Kidney (tissue), 14 donors: ENCODE measurements around the gene TSC22D1. TPM values are rescaled to one million over a fixed set of nuclear protein-coding genes. Genes with fewer than 3 reads are reported as not detected.

Experiments
- DNase-seq, 5 donors: peaks; one replicate each; pipeline ENCODE4 v3.0.0-alpha.2; 2013 to 2020
- FAIRE-seq: peaks from 2 replicates; lab custom pipeline; 2012; peaks lifted over from hg19 to GRCh38; lab: Jason Lieb, UNC
- H3K27ac ChIP-seq, 2 donors: one replicate each; pipeline ENCODE4 v1.7.0; 2013; ENCODE audit warnings: low read depth in 2 of 2, low read length in 2 of 2, inconsistent platforms in 1 of 2
- H3K27me3 ChIP-seq: one replicate; pipeline ENCODE4 v1.7.1; 2013; ENCODE audit warnings: low read length, inconsistent platforms; ENCODE audit not compliant: control insufficient read depth, insufficient read depth
- H3K36me3 ChIP-seq, 3 donors: one replicate each; pipeline versions ENCODE4 v1.7.0 to v1.7.1; 2013; ENCODE audit warnings: low read length in 3 of 3, control low read depth in 1 of 3, inconsistent platforms in 1 of 3; ENCODE audit not compliant: insufficient read depth in 3 of 3, control insufficient read depth in 2 of 3
- H3K4me1 ChIP-seq, 3 donors: one replicate each; pipeline versions ENCODE4 v1.7.0 to v1.7.1; 2013; ENCODE audit warnings: low read length in 3 of 3, inconsistent platforms in 1 of 3, low read depth in 1 of 3; ENCODE audit not compliant: control insufficient read depth in 2 of 3, insufficient read depth in 2 of 3
- H3K4me3 ChIP-seq, 3 donors: one replicate each; pipeline versions ENCODE4 v1.7.0 to v1.8.1; 2013; ENCODE audit warnings: low read length in 3 of 3, control low read depth in 1 of 3, inconsistent platforms in 1 of 3
- H3K9ac ChIP-seq, 3 donors: one replicate each; pipeline versions ENCODE4 v1.7.0 to v1.7.1; 2013; ENCODE audit warnings: low read length in 3 of 3, control low read depth in 1 of 3, inconsistent platforms in 1 of 3
- H3K9me3 ChIP-seq, 3 donors: one replicate each; pipeline versions ENCODE4 v1.7.0 to v1.7.1; 2013; ENCODE audit warnings: low read length in 3 of 3, control low read depth in 1 of 3, inconsistent platforms in 1 of 3; ENCODE audit not compliant: control insufficient read depth in 2 of 3, insufficient read depth in 1 of 3
- intact Hi-C: fragments of 100-400 bp; cut with DNase I; formaldehyde crosslinking; loops from one replicate; pipeline ENCODE4 v1.11.1; 2022
- polyA plus RNA-seq: library from polyadenylated mRNA; stranded (reverse); fragments of 350-450 nt; fragmentation: Illumina TruSeq; extraction: RNeasy Lipid Tissue Mini Kit (QIAGEN cat#74804); gene quantifications from one replicate; pipeline ENCODE4 v1.2.3, GENCODE V29; 2014; ENCODE audit warnings: low read depth, low replicate concordance; ENCODE audit not compliant: insufficient read depth
- total RNA-seq: library from RNA; stranded (reverse); fragmentation: NEBNext Ultra II Directional; extraction: Animal tissue kit (Norgen Biotek cat#: 25700); gene quantifications from one replicate; pipeline ENCODE4 v1.2.1, GENCODE V29; 2021
- TF ChIP-seq, protein P1 (sequence below): IDR thresholded peaks from 3 replicates; pipeline ENCODE4 v1.5.1; 2012; ENCODE audit warnings: mild to moderate bottlenecking, moderate library complexity, borderline replicate concordance; ENCODE audit not compliant: insufficient read depth; ENCODE audit errors: extremely low read depth
- donor health status: control.
- donor health status: control.
- donor health status: control.
- donor health status: control.
- donor health status: control.
- donor health status: DM: yes; HTN: yes; CAD: no.
- donor health status: Normal renal cell carcinoma (clear cell type).

Gene TSC22D1
- total and polyA plus RNA-seq, 2 donors from 2014 or later = 163 to 349 TPM

DNA sequence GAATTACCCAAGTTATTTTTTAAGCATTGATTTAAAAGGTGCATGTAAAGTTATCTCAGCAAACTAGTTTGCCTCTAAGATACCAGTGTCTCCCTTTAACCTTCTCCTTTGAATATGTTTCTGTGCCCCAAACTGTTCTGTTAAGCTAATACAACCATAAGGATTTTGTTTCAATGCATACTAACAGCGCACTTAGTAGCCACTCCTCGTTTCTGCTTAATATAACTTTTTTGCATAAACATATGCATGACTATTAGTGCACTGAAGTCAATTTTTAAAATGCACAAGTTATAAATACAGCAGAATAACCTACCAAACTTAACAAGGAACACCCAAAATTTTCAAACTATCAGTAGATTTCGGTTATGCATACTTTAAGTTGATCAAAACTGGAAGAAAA lies 123.1 kb downstream of the TSC22D1 start:
- FAIRE-seq (no peak), DNase-seq (no peak)
- H3K9me3 ChIP-seq = no peaks in the 10 kb centered on the region
- TF ChIP-seq, protein P1, sequence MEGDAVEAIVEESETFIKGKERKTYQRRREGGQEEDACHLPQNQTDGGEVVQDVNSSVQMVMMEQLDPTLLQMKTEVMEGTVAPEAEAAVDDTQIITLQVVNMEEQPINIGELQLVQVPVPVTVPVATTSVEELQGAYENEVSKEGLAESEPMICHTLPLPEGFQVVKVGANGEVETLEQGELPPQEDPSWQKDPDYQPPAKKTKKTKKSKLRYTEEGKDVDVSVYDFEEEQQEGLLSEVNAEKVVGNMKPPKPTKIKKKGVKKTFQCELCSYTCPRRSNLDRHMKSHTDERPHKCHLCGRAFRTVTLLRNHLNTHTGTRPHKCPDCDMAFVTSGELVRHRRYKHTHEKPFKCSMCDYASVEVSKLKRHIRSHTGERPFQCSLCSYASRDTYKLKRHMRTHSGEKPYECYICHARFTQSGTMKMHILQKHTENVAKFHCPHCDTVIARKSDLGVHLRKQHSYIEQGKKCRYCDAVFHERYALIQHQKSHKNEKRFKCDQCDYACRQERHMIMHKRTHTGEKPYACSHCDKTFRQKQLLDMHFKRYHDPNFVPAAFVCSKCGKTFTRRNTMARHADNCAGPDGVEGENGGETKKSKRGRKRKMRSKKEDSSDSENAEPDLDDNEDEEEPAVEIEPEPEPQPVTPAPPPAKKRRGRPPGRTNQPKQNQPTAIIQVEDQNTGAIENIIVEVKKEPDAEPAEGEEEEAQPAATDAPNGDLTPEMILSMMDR = no peak
- no peaks in the 10 kb centered on the region for H3K27me3 ChIP-seq
- H3K9ac ChIP-seq = no peak overlapping the region
- H3K27ac ChIP-seq = no peak overlapping the region
- intact Hi-C loops = no loop called here
- H3K4me1 ChIP-seq = peaks cover 0 to 9% (median 5%) of the 10 kb centered on the region in 3 donors
- H3K36me3 ChIP-seq = no peaks in the 10 kb centered on the region
- no peak overlapping the region for H3K4me3 ChIP-seq

DNA sequence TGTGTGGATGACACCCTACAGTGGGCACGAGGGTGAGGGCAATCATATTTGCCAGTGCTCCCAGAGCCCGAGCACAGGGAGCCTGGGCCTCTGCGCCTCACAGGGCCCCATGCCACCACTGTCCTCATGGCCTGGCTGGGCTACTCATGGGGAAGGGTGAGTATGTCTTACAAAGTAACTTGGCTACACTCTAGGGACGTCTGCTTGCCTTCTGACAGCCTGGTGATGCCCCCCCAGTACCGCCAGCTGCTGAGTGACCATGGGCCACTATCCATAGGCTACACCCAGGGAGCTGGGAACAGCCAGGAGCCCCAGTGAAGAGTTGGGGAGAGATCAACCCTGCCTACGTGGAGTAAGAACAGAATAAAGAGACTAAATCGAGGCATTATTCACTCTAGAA lies 123.7 kb downstream of the TSC22D1 start:
- TF ChIP-seq, protein P1 = no peak
- Histone ChIP-seq H3K27ac (no peak overlapping the region), H3K36me3 (no peaks in the 10 kb centered on the region), H3K9me3 (no peaks in the 10 kb centered on the region), H3K4me3 (no peak overlapping the region), H3K4me1 (peaks cover 0 to 9% (median 5%) of the 10 kb centered on the region in 3 donors), H3K27me3 (no peaks in the 10 kb centered on the region), H3K9ac (no peak overlapping the region)
- FAIRE-seq (no peak), DNase-seq (peak in 1 of 5 donors; percentile 51)
- intact Hi-C loops = no loop called here

DNA sequence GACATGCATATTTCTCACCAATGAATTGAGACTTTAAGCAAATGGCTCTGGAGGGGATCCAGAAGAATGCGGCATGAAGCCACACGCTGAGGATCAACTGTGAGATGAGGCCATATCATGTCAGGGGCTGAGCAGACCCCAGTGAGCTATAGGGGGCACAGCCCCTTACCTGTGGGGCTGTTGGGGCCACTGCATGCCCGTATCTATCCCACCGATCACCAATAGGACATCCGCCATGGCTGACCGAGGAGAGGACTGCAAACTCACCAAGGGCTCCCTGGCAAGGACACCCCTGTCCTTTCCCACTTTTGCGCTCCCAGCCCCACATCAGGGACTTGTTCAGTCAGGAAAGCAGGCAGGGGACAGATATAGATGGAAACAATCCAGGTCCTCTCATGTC lies 124.5 kb downstream of the TSC22D1 start:
- FAIRE-seq (no peak), DNase-seq (no peak)
- Histone ChIP-seq H3K27ac (no peak overlapping the region), H3K27me3 (no peaks in the 10 kb centered on the region), H3K9me3 (no peaks in the 10 kb centered on the region), H3K9ac (no peak overlapping the region), H3K4me3 (no peak overlapping the region), H3K36me3 (no peaks in the 10 kb centered on the region), H3K4me1 (peaks cover 0 to 9% (median 5%) of the 10 kb centered on the region in 3 donors)
- TF ChIP-seq, protein P1 = no peak
- intact Hi-C loops = no loop called here

DNA sequence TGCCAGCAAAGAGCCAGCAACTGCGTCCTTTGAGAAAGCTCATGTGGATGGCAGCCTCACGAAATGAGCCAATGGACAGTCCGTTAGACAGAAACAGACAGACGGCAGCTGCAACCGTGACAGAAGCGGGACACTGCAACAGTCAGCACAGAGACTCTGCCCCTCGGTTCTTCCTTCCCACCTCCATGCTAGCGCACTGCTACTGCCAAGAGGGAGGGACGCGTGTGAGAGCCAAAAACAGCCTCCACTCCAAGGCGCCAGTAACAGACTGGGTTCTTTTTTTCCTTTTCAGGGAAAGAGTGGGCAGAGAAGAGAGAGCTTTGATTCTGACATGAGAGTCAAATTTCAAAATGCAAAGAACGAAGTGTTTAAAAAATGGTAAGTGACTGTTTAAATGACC lies 125.0 kb downstream of the TSC22D1 start:
- Histone ChIP-seq H3K4me1 (peaks cover 0 to 9% (median 5%) of the 10 kb centered on the region in 3 donors), H3K36me3 (no peaks in the 10 kb centered on the region), H3K9me3 (no peaks in the 10 kb centered on the region), H3K27ac (no peak overlapping the region), H3K4me3 (no peak overlapping the region), H3K9ac (no peak overlapping the region), H3K27me3 (no peaks in the 10 kb centered on the region)
- intact Hi-C loops = no loop called here
- TF ChIP-seq, protein P1 = no peak
- FAIRE-seq (no peak), DNase-seq (no peak)
